T-cell (primary cell): ENCODE results near the gene SCYGR6. TPM values are rescaled to one million over a fixed set of nuclear protein-coding genes. Genes with fewer than 3 reads are reported as not detected.
"Not testable (repeated sequence)": the region's sequence is repeated elsewhere in the genome, so short reads cannot be mapped to it uniquely, and the experiment has no call there.

Source experiments
- ATAC-seq, 4 experiments: fragments of 200-7000 bp in 3 of 4; fragments of 150-1000 bp in 1 of 4; cut with Tn5 transposase; replicated peaks in 1 of 4; 1 replicate in 3 of 4; 2 replicates in 1 of 4; pipeline ENCODE4 v1.10.0; 2021; ENCODE audit warnings: moderate library complexity in 3 of 4, mild to moderate bottlenecking in 2 of 4, moderate number of reproducible peaks in 1 of 4
- CTCF ChIA-PET, 2 donors: fragments of 300-600 bp; sonication (Branson Sonifier 250); formaldehyde crosslinking; loops; one replicate each; lab custom pipeline; 2022; ENCODE audit warnings: antibody characterized with exemption in 2 of 2; lab: Charles Lee
- POLR2A ChIA-PET, 2 donors: fragments of 300-600 bp; sonication (Branson Sonifier 250); formaldehyde crosslinking; loops; one replicate each; lab custom pipeline; 2022; ENCODE audit warnings: antibody characterized with exemption in 2 of 2; lab: Charles Lee
- DNase-seq, 35 experiments: peaks; one replicate each; pipeline versions ENCODE4 v3.0.0 to v3.0.0-alpha.2; 2013 to 2023
- H3K27ac ChIP-seq: one replicate; pipeline ENCODE4 v1.5.1; 2013; ENCODE audit warnings: low read length
- H3K27me3 ChIP-seq, 2 experiments: replicated peaks in 1 of 2; 1 replicate in 1 of 2; 2 replicates in 1 of 2; pipeline versions ENCODE4 v1.6.1 to v1.7.0; 2013; ENCODE audit warnings: low read length in 1 of 2, mixed read lengths in 1 of 2; ENCODE audit not compliant: control insufficient read depth in 2 of 2, insufficient read depth in 2 of 2; ENCODE audit errors: extremely low read depth in 1 of 2
- H3K36me3 ChIP-seq, 2 donors: 1 replicate in 1 of 2; 2 replicates in 1 of 2; pipeline versions ENCODE4 v1.6.1 to v1.7.0; 2013; ENCODE audit warnings: low read length in 1 of 2; ENCODE audit not compliant: control insufficient read depth in 2 of 2, insufficient read depth in 1 of 2; ENCODE audit errors: extremely low read depth in 1 of 2
- H3K4me1 ChIP-seq, 2 experiments: 1 replicate in 1 of 2; 2 replicates in 1 of 2; pipeline versions ENCODE4 v1.6.1 to v1.7.0; 2013; ENCODE audit warnings: low read length in 2 of 2, mixed read lengths in 1 of 2; ENCODE audit not compliant: insufficient read depth in 2 of 2, control insufficient read depth in 1 of 2; ENCODE audit errors: extremely low read depth in 1 of 2
- H3K4me3 ChIP-seq, 2 donors: 1 replicate in 1 of 2; 2 replicates in 1 of 2; pipeline versions ENCODE4 v1.5.1 to v1.7.0; 2013; ENCODE audit warnings: mild to moderate bottlenecking in 2 of 2, low read length in 1 of 2, moderate library complexity in 1 of 2; ENCODE audit not compliant: control insufficient read depth in 1 of 2; ENCODE audit errors: extremely low read depth in 1 of 2
- H3K9me3 ChIP-seq: 2 replicates; pipeline ENCODE4 v1.7.0; 2013
- H3K27ac Mint-ChIP-seq, 2 donors: one replicate each; pipeline ENCODE4 v1.8.0; 2020 to 2021; ENCODE audit warnings: mild to moderate bottlenecking in 2 of 2, mixed read lengths in 2 of 2
- H3K27me3 Mint-ChIP-seq, 2 donors: one replicate each; pipeline ENCODE4 v1.8.0; 2021 to 2022; ENCODE audit warnings: mixed read lengths in 2 of 2
- H3K36me3 Mint-ChIP-seq: one replicate; pipeline ENCODE4 v1.8.0; 2021; ENCODE audit warnings: mixed read lengths
- H3K4me1 Mint-ChIP-seq, 3 donors: one replicate each; pipeline ENCODE4 v1.8.0; 2020 to 2022; ENCODE audit warnings: mixed read lengths in 3 of 3, mild to moderate bottlenecking in 1 of 3
- H3K4me3 Mint-ChIP-seq, 3 donors: one replicate each; pipeline ENCODE4 v1.8.0; 2020 to 2022; ENCODE audit warnings: mild to moderate bottlenecking in 3 of 3, mixed read lengths in 3 of 3, moderate library complexity in 3 of 3
- H3K9me3 Mint-ChIP-seq, 3 donors: one replicate each; pipeline ENCODE4 v1.8.0; 2020 to 2022; ENCODE audit warnings: mixed read lengths in 3 of 3
- WGBS: methylation state at CpG from one replicate; pipeline ENCODE4 v1.1.5; 2013; ENCODE audit warnings: missing lambda C conversion rate; ENCODE audit not compliant: insufficient coverage; 5-methylcytosine and 5-hydroxymethylcytosine counted together
- total RNA-seq, 35 experiments: library from RNA in 6 of 35; stranded (reverse) in 6 of 35; fragments of 120-200 nt in 1 of 35; gene quantifications; one replicate each; pipeline versions ENCODE4 v1.2.1 to v1.2.4 and lab custom pipeline; 2013 to 2026

The SCYGR6 gene
- total RNA-seq, 5 donors from 2014 or later (not counting 1 experiment from before 2014, with no cell fraction given) = not detected

DNA sequence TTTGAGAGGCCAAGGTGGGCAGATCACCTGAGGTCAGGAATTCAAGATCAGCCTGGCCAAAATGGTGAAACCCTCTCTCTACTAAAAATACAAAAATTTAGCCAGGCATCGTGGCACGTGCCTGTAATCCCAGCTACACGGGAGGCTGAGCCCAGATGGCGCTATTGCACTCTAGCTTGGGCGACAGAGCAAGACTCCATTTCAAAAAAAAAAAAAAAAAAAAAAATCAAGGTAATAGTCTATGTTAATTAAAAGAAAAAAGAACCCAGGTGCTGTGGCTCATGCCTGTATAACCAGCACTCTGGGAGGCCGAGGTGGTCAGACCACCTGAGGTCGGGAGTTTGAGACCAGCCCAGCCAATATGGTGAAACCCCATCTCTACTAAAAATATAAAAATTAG, 16.1 kb upstream of the SCYGR6 start:
- H3K27ac ChIP-seq, ATAC-seq, H3K4me3 Mint-ChIP-seq, H3K9me3 ChIP-seq, H3K36me3 ChIP-seq, H3K4me1 Mint-ChIP-seq, H3K27ac Mint-ChIP-seq, H3K27me3 ChIP-seq, H3K4me3 ChIP-seq, POLR2A ChIA-PET, H3K4me1 ChIP-seq, H3K9me3 Mint-ChIP-seq, H3K36me3 Mint-ChIP-seq: not testable (repeated sequence)
- DNase-seq = peak in 1 of 35 experiments; percentile 16
- CTCF ChIA-PET = interaction anchor here in 1 of 2 donors (0.6 to 0.7 kb wide), 4 partner anchors 24 to 390 kb away, joined by 3 to 4 read pairs (median 4); no protein-coding TSS in a partner anchor
- no CpG with 5 or more reads among the region's 7 CpGs for WGBS
- H3K27me3 Mint-ChIP-seq = peaks cover 8 to 11% of the 10 kb centered on the region in 2 donors

DNA sequence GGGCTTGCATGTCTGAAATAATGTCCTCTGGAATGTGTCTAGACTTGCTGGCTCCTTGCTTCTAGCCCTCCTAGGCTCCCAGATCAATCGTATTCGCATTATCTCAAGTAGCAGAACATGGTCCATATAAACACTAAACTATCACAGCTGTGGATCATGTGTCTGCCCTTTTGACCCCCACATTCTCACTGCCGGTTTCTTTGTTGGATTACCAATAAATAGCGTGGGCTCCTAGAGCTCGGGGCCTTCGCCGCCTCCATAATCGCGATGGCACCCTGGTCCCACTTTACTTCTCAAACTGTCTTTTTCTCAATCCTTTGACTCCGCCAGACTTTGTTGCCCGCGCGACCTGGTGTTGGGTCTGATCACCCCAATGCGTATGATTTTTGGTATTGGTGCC, 14.8 kb upstream of the SCYGR6 start:
- Histone ChIP-seq H3K36me3 (no peaks in the 10 kb centered on the region), H3K27ac (no peak overlapping the region), H3K4me3 (no peak overlapping the region), H3K27me3 (no peaks in the 10 kb centered on the region), H3K4me1 (no peaks in the 10 kb centered on the region), H3K9me3 (no peaks in the 10 kb centered on the region)
- DNase-seq (no peak), ATAC-seq (no peak)
- 98% methylated on average over 4 of the region's 14 CpGs for WGBS
- no peaks in the 10 kb centered on the region for H3K9me3 Mint-ChIP-seq
- H3K4me3 Mint-ChIP-seq = no peak overlapping the region
- H3K4me1 Mint-ChIP-seq = no peaks in the 10 kb centered on the region
- H3K36me3 Mint-ChIP-seq = no peaks in the 10 kb centered on the region
- H3K27ac Mint-ChIP-seq = no peak overlapping the region
- ChIA-PET CTCF (interaction anchor here in 1 of 2 donors (1.7 kb wide), 1 partner anchor 26 kb away, joined by 4 read pairs; no protein-coding TSS in a partner anchor), POLR2A (no interaction called here)
- H3K27me3 Mint-ChIP-seq = peaks cover 8 to 11% of the 10 kb centered on the region in 2 donors

DNA sequence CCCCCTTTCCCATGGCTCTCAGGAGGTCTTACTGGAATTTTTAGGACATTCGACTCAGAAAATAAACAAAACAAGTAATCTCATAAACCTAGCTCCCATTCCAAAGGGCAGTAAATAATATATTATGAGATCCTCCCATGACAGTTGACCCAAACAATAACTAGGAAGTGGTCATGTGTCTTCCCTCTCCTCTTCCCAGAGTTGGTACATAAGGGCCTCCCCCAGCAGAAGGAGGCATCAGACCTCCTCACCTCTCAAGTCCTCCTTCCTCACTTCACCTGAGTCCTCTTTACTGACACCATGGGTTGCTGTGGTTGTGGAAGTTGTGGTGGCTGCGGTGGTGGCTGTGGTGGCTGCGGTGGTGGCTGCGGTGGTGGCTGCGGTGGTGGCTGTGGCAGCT, 3.5 kb upstream of the SCYGR6 start, which contains the start of gene SCYGR7:
SCYGR7 (plus strand) TSS at position 301 of the 400 bp plus-strand sequence; CDS start at position 301, 0 bp downstream.
- Mint-ChIP-seq H3K4me1 (no peaks in the 10 kb centered on the region), H3K27ac (no peak within 1 kb of the TSS), H3K9me3 (no peaks in the 10 kb centered on the region), H3K4me3 (no peak within 1 kb of the TSS), H3K36me3 (no peaks in the 10 kb centered on the region), H3K27me3 (peaks cover 15 to 19% of the 10 kb centered on the region in 2 donors)
- ChIA-PET POLR2A (no interaction called here), CTCF (no interaction called here)
- H3K36me3 ChIP-seq = no peaks in the 10 kb centered on the region
- H3K9me3 ChIP-seq = no peaks in the 10 kb centered on the region
- WGBS = 87% methylated on average over 3 of the region's 5 CpGs
- no peak within 1 kb of the TSS for H3K4me3 ChIP-seq
- DNase-seq = no peak
- peaks cover 0 to 7% of the 10 kb centered on the region in 2 experiments for H3K27me3 ChIP-seq
- no peak within 1 kb of the TSS for H3K27ac ChIP-seq
- no peaks in the 10 kb centered on the region for H3K4me1 ChIP-seq
- ATAC-seq = no peak

DNA sequence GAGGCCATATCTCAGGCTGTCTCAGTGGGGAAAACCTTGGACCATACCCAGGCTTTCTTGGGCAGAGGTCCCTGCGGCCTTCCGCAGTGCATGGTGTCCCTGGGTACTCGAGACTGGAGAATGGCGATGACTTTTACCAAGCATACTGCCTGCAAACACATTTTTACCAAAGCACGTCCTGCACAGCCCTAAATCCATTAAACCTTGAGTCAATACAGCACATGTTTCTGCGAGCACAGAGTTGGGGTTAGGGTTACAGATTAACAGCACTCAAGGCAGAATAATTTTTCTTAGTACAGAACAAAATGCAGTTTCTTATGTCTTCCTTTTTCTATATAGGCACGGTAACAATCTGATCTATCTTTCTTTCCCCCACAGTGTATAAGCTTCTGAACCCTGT, 1.7 kb downstream of the SCYGR6 start:
- H3K36me3 Mint-ChIP-seq, H3K4me1 ChIP-seq, H3K9me3 ChIP-seq, DNase-seq, CTCF ChIA-PET, H3K9me3 Mint-ChIP-seq, H3K4me3 Mint-ChIP-seq, H3K27ac ChIP-seq, ATAC-seq, H3K36me3 ChIP-seq, H3K4me3 ChIP-seq, POLR2A ChIA-PET, H3K4me1 Mint-ChIP-seq, H3K27me3 ChIP-seq, H3K27ac Mint-ChIP-seq: not testable (repeated sequence)
- peaks cover 20 to 22% of the 10 kb centered on the region in 2 donors for H3K27me3 Mint-ChIP-seq
- WGBS = 91% methylated on average over 3 of the region's 7 CpGs

DNA sequence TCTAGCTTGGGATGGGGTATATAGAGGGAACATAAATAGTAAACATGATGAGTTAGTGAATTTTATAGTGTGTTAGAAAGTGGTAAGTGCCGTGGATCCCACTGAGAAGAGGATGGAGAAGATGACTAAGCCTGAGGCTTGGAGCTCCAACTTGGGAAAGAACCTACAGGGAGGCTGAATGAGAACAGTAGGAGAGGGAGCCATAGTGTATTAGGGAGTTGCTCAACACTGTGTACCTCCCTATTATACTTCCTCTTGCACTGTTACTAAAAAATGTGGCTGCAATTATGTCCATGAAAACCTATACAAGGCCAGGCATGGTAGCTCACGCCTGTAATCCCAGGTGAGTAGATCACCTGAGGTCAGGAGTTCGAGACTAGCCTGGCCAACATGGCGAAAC, 3.9 kb downstream of the SCYGR6 start:
- Mint-ChIP-seq H3K4me1 (peaks cover 0 to 10% (median 0%) of the 10 kb centered on the region in 3 donors), H3K36me3 (no peaks in the 10 kb centered on the region), H3K4me3 (no peak overlapping the region), H3K9me3 (no peaks in the 10 kb centered on the region), H3K27me3 (peaks cover 22 to 30% of the 10 kb centered on the region in 2 donors), H3K27ac (no peak overlapping the region)
- POLR2A ChIA-PET = no interaction called here
- DNase-seq (no peak), ATAC-seq (no peak)
- Histone ChIP-seq H3K4me1 (peaks cover 0 to 5% of the 10 kb centered on the region in 2 experiments), H3K36me3 (no peaks in the 10 kb centered on the region), H3K27ac (no peak overlapping the region), H3K9me3 (no peaks in the 10 kb centered on the region), H3K27me3 (peaks cover 8 to 13% of the 10 kb centered on the region in 2 experiments), H3K4me3 (no peak overlapping the region)
- CTCF ChIA-PET = no interaction called here
- 83% methylated on average over 1 of the region's 4 CpGs for WGBS

DNA sequence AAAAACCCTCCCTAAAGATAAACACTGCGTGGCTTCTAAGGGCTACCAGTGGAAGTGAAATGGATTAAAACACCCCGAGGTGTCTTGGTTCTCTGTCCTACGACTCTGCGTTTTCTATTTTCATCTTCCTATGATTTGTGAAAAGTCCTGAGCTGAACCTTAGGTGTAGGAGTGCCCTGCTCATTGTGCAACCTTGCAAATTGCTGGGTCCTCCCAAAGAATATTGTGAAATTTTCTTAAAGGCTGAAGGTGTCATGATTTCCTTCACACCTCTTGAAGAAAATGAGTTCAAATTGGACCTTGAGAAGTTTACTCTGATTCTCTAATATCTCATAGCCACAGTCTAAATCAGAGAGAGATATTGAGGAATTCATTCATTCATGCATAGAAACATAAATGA, 4.9 kb downstream of the SCYGR6 start:
- no peak for ATAC-seq
- H3K27me3 ChIP-seq = peaks cover 8 to 13% of the 10 kb centered on the region in 2 experiments
- peaks cover 0 to 10% (median 0%) of the 10 kb centered on the region in 3 donors for H3K4me1 Mint-ChIP-seq
- H3K4me3 ChIP-seq = no peak overlapping the region
- H3K27ac Mint-ChIP-seq = no peak overlapping the region
- H3K36me3 ChIP-seq = no peaks in the 10 kb centered on the region
- no peaks in the 10 kb centered on the region for H3K9me3 ChIP-seq
- ChIA-PET POLR2A (no interaction called here), CTCF (no interaction called here)
- WGBS = 90% methylated on average over 3 of the region's 4 CpGs
- H3K36me3 Mint-ChIP-seq = no peaks in the 10 kb centered on the region
- no peak overlapping the region for H3K4me3 Mint-ChIP-seq
- DNase-seq = no peak
- peaks cover 0 to 5% of the 10 kb centered on the region in 2 experiments for H3K4me1 ChIP-seq
- H3K9me3 Mint-ChIP-seq = no peaks in the 10 kb centered on the region
- H3K27ac ChIP-seq = no peak overlapping the region
- peaks cover 22 to 30% of the 10 kb centered on the region in 2 donors for H3K27me3 Mint-ChIP-seq
